H1 (cell line): ENCODE results near the gene DCXR. TPM values are rescaled to one million over a fixed set of nuclear protein-coding genes. Genes with fewer than 3 reads are reported as not detected.

Experiments
- CTCF ChIA-PET: fragments of 300-600 bp; sonication (Branson Sonifier 250); formaldehyde crosslinking; loops from one replicate; lab custom pipeline; 2021; ENCODE audit not compliant: partially characterized antibody; lab: Charles Lee
- POLR2A ChIA-PET: fragments of 300-600 bp; sonication (Branson Sonifier 250); formaldehyde crosslinking; loops from one replicate; lab custom pipeline; 2021; ENCODE audit warnings: inconsistent platforms; ENCODE audit not compliant: partially characterized antibody; lab: Charles Lee
- DNase-seq, 2 experiments: peaks; one replicate each; pipeline versions ENCODE4 v3.0.0 to v3.0.0-alpha.2; 2010 to 2022; ENCODE audit warnings: low spot score in 2 of 2, low read depth in 1 of 2, mixed read lengths in 1 of 2
- FAIRE-seq: peaks from 2 replicates; lab custom pipeline; 2011; peaks lifted over from hg19 to GRCh38; lab: Jason Lieb, UNC
- H2AFZ ChIP-seq: 2 replicates; pipeline ENCODE4 v1.8.1; 2012; ENCODE audit warnings: low read length, inconsistent platforms
- H2AK5ac ChIP-seq: 2 replicates; pipeline ENCODE4 v1.6.1; 2013; ENCODE audit warnings: low read depth, low read length
- H2BK120ac ChIP-seq: replicated peaks from 2 replicates; pipeline ENCODE3; 2013; ENCODE audit warnings: low read depth, low read length, inconsistent platforms
- H2BK12ac ChIP-seq: 2 replicates; pipeline ENCODE4 v1.6.1; 2013; ENCODE audit warnings: low read depth, low read length
- H2BK15ac ChIP-seq: 2 replicates; pipeline ENCODE4 v1.6.1; 2013; ENCODE audit warnings: low read length
- H2BK20ac ChIP-seq: 2 replicates; pipeline ENCODE4 v1.6.1; 2013; ENCODE audit warnings: low read length
- H2BK5ac ChIP-seq: 2 replicates; pipeline ENCODE4 v1.6.1; 2013; ENCODE audit warnings: low read depth, low read length
- H3K14ac ChIP-seq: 2 replicates; pipeline ENCODE4 v1.6.1; 2013; ENCODE audit warnings: inconsistent platforms; ENCODE audit not compliant: insufficient read length
- H3K18ac ChIP-seq: 2 replicates; pipeline ENCODE4 v1.6.1; 2013; ENCODE audit warnings: low read length; ENCODE audit errors: extremely low read depth
- H3K23ac ChIP-seq: 2 replicates; pipeline ENCODE4 v1.6.1; 2013; ENCODE audit warnings: inconsistent platforms; ENCODE audit not compliant: insufficient read length
- H3K23me2 ChIP-seq: 2 replicates; pipeline ENCODE4 v1.6.1; 2013; ENCODE audit warnings: low read depth, low read length
- H3K27ac ChIP-seq: 2 replicates; pipeline ENCODE4 v1.6.1; 2011; ENCODE audit warnings: low read depth, low read length, inconsistent platforms
- H3K27me3 ChIP-seq, 4 experiments: replicated peaks in 1 of 4; 1 replicate in 1 of 4; 2 replicates in 3 of 4; pipeline versions ENCODE4 v1.6.1 to v1.8.1; 2011 to 2013; ENCODE audit warnings: low read length in 3 of 4, mild to moderate bottlenecking in 3 of 4, inconsistent platforms in 2 of 4, mixed read lengths in 2 of 4, moderate library complexity in 1 of 4; ENCODE audit not compliant: control insufficient read depth in 3 of 4, insufficient read depth in 3 of 4; ENCODE audit errors: extremely low read depth in 1 of 4
- H3K36me3 ChIP-seq, 4 experiments: 2 replicates each; pipeline versions ENCODE4 v1.6.1 to v1.8.1; 2011 to 2013; ENCODE audit warnings: mild to moderate bottlenecking in 4 of 4, low read length in 3 of 4, moderate library complexity in 2 of 4, control low read depth in 1 of 4, inconsistent platforms in 1 of 4; ENCODE audit not compliant: insufficient read depth in 4 of 4, control insufficient read depth in 2 of 4
- H3K4ac ChIP-seq: replicated peaks from 2 replicates; pipeline ENCODE3; 2013; ENCODE audit warnings: low read length, low read depth, mixed read lengths, inconsistent platforms; ENCODE audit not compliant: insufficient read length
- H3K4me1 ChIP-seq, 4 experiments: replicated peaks in 1 of 4; 1 replicate in 1 of 4; 2 replicates in 3 of 4; pipeline versions ENCODE4 v1.6.1 to v1.8.1; 2011 to 2013; ENCODE audit warnings: low read length in 3 of 4, inconsistent platforms in 2 of 4, mixed read lengths in 1 of 4; ENCODE audit not compliant: insufficient read depth in 4 of 4, control insufficient read depth in 3 of 4
- H3K4me2 ChIP-seq, 2 experiments: 2 replicates each; pipeline versions ENCODE4 v1.6.1 to v1.8.1; 2011 to 2013; ENCODE audit warnings: low read depth in 2 of 2, low read length in 2 of 2, control low read depth in 1 of 2, inconsistent platforms in 1 of 2, mild to moderate bottlenecking in 1 of 2; ENCODE audit not compliant: insufficient read depth in 1 of 2
- H3K4me3 ChIP-seq, 4 experiments: fragments of 200-600, 300-600 bp in 1 of 4; sonication (generic), shearing (Covaris generic), sonication (Bioruptor Twin) in 1 of 4; 2 replicates each; pipeline versions ENCODE4 v1.5.1 to v1.8.1; 2011 to 2016; ENCODE audit warnings: low read length in 4 of 4, low read depth in 3 of 4, control low read depth in 2 of 4, inconsistent platforms in 2 of 4, mild to moderate bottlenecking in 2 of 4, mixed read lengths in 1 of 4, moderate library complexity in 1 of 4; ENCODE audit not compliant: insufficient read depth in 2 of 4; ENCODE audit errors: extremely low read depth in 1 of 4
- H3K56ac ChIP-seq: replicated peaks from 2 replicates; pipeline ENCODE3; 2013; ENCODE audit warnings: low read depth, mild to moderate bottlenecking, mixed read lengths, low read length, inconsistent platforms; ENCODE audit not compliant: insufficient read length
- H3K79me1 ChIP-seq: 2 replicates; pipeline ENCODE4 v1.6.1; 2013; ENCODE audit warnings: low read depth, low read length, control low read depth
- H3K79me2 ChIP-seq, 2 experiments: 2 replicates each; pipeline versions ENCODE4 v1.6.1 to v1.8.1; 2012 to 2013; ENCODE audit warnings: low read length in 2 of 2, mild to moderate bottlenecking in 2 of 2, inconsistent platforms in 1 of 2; ENCODE audit not compliant: insufficient read depth in 2 of 2, control insufficient read depth in 1 of 2
- H3K9ac ChIP-seq, 4 experiments: replicated peaks in 1 of 4; 1 replicate in 1 of 4; 2 replicates in 3 of 4; pipeline versions ENCODE4 v1.6.1 to v1.8.1; 2011 to 2013; ENCODE audit warnings: low read depth in 3 of 4, low read length in 3 of 4, control low read depth in 2 of 4, mild to moderate bottlenecking in 2 of 4, moderate library complexity in 2 of 4, inconsistent platforms in 1 of 4; ENCODE audit errors: extremely low read depth in 1 of 4
- H3K9me3 ChIP-seq, 2 experiments: 2 replicates each; pipeline versions ENCODE4 v1.6.1 to v1.8.1; 2012 to 2013; ENCODE audit warnings: mild to moderate bottlenecking in 2 of 2, moderate library complexity in 2 of 2, control low read depth in 1 of 2, inconsistent platforms in 1 of 2, low read depth in 1 of 2, low read length in 1 of 2, mixed read lengths in 1 of 2; ENCODE audit not compliant: insufficient read depth in 2 of 2
- H4K20me1 ChIP-seq, 2 experiments: replicated peaks in 1 of 2; 2 replicates each; pipeline versions ENCODE3 to v1.8.1; 2011 to 2013; ENCODE audit warnings: inconsistent platforms in 2 of 2, low read length in 2 of 2, mild to moderate bottlenecking in 1 of 2; ENCODE audit not compliant: insufficient read depth in 2 of 2, control insufficient read depth in 1 of 2
- H4K5ac ChIP-seq: 2 replicates; pipeline ENCODE4 v1.6.1; 2013; ENCODE audit warnings: low read length, low read depth, mixed read lengths, inconsistent platforms; ENCODE audit not compliant: insufficient read length
- H4K8ac ChIP-seq: 2 replicates; pipeline ENCODE4 v1.8.0; 2013; ENCODE audit warnings: mild to moderate bottlenecking, moderate library complexity, low read length, inconsistent platforms; ENCODE audit not compliant: insufficient read depth; ENCODE audit errors: extremely low read depth
- H4K91ac ChIP-seq: replicated peaks from 2 replicates; pipeline ENCODE3; 2013; ENCODE audit warnings: low read length, mixed read lengths, inconsistent platforms; ENCODE audit not compliant: insufficient read length
- ATF2 ChIP-seq: IDR thresholded peaks from 2 replicates; pipeline ENCODE4 v1.6.1; 2012; ENCODE audit warnings: low read length, inconsistent platforms
- CTBP2 ChIP-seq: IDR thresholded peaks from 2 replicates; pipeline ENCODE4 v1.7.0; 2011; ENCODE audit warnings: borderline replicate concordance, mild to moderate bottlenecking, moderate library complexity, mixed read lengths, low read length; ENCODE audit not compliant: insufficient read depth, insufficient read length
- EP300 ChIP-seq, 2 experiments: IDR thresholded peaks; 1 replicate in 1 of 2; 2 replicates in 1 of 2; pipeline ENCODE4 v1.6.1; 2011 to 2012; ENCODE audit warnings: low read depth in 2 of 2, low read length in 2 of 2, mild to moderate bottlenecking in 2 of 2, borderline replicate concordance in 1 of 2, inconsistent platforms in 1 of 2, moderate library complexity in 1 of 2
- FOSL1 ChIP-seq: IDR thresholded peaks from 2 replicates; pipeline ENCODE4 v1.6.1; 2011; ENCODE audit warnings: mild to moderate bottlenecking, low read depth, low read length, moderate library complexity; ENCODE audit not compliant: insufficient read depth
- HDAC6 ChIP-seq: IDR thresholded peaks from one replicate; pipeline ENCODE4 v1.7.1; 2012; ENCODE audit warnings: low read depth, mild to moderate bottlenecking, inconsistent platforms, low read length, moderate library complexity
- JUN ChIP-seq: IDR thresholded peaks from 2 replicates; pipeline ENCODE4 v1.6.1; 2011; ENCODE audit warnings: low read depth, mild to moderate bottlenecking, improper control_type of control experiment, low read length
- SIN3A ChIP-seq, 2 experiments: IDR thresholded peaks in 1 of 2; conservative IDR thresholded peaks in 1 of 2; 2 replicates each; pipeline ENCODE4 v1.6.1; 2011 to 2012; ENCODE audit warnings: low read length in 2 of 2, improper control_type of control experiment in 1 of 2, low read depth in 1 of 2, mild to moderate bottlenecking in 1 of 2
- SIRT6 ChIP-seq: IDR thresholded peaks from one replicate; pipeline ENCODE4 v1.7.1; 2012; ENCODE audit warnings: low read length, inconsistent platforms
- SP2 ChIP-seq: IDR thresholded peaks from 2 replicates; pipeline ENCODE4 v1.6.1; 2012; ENCODE audit warnings: mild to moderate bottlenecking, low read length, inconsistent platforms
- TEAD4 ChIP-seq: IDR thresholded peaks from 2 replicates; pipeline ENCODE4 v1.6.1; 2012; ENCODE audit warnings: low read depth, low read length, inconsistent platforms, mixed read lengths
- WGBS, 2 experiments: shearing (Covaris generic) in 1 of 2; methylation state at CpG; one replicate each; pipeline versions ENCODE4 v1.1.6 to v1.1.7; 2013 to 2015; ENCODE audit warnings: low lambda C conversion rate in 2 of 2, mixed read lengths in 2 of 2, inconsistent platforms in 1 of 2, low coverage in 1 of 2, missing lambda C conversion rate in 1 of 2; ENCODE audit not compliant: insufficient replicate concordance in 2 of 2, insufficient coverage in 1 of 2, insufficient read length in 1 of 2; ENCODE audit errors: extremely low coverage in 1 of 2, missing lambda C conversion rate in 1 of 2; 5-methylcytosine and 5-hydroxymethylcytosine counted together
- polyA plus RNA-seq, 7 experiments: library from polyadenylated mRNA; depleted of rRNA in 3 of 7; stranded (reverse) in 5 of 7; unstranded in 2 of 7; fragments of >200 nt in 5 of 7; fragments of 200-250 nt in 2 of 7; gene quantifications; 1 replicate in 5 of 7; 2 replicates in 1 of 7; 4 replicates in 1 of 7; pipeline versions ENCODE4 v1.2.1 to v1.2.3, GENCODE V29; 2011 to 2013; ENCODE audit warnings: missing spikeins in 2 of 7, mixed read lengths in 2 of 7
- total RNA-seq: library from RNA; stranded (reverse); fragmentation: NEBNext Ultra II Directional; extraction: Animal tissue kit (Norgen Biotek cat#: 25700); gene quantifications from 2 replicates; pipeline ENCODE4 v1.2.1, GENCODE V29; 2021
- TF ChIP-seq, protein P1 (sequence below): IDR thresholded peaks from 2 replicates; pipeline ENCODE4 v1.6.1; 2011; ENCODE audit warnings: low read depth, mild to moderate bottlenecking, low read length; ENCODE audit not compliant: insufficient read depth

The DCXR gene
- total and polyA plus RNA-seq, 2 of the 8 experiments (the other 6 are each of a cell fraction or from before 2014, with no cell fraction given) = 96.3 to 212 TPM

- H4K91ac ChIP-seq = no peak overlapping the region
- H3K9me3 ChIP-seq = no peaks in the 10 kb centered on the region
- H3K27me3 ChIP-seq = no peaks in the 10 kb centered on the region
- ChIA-PET CTCF (interaction anchor here (0.7 to 1.7 kb wide), 4 partner anchors 9 to 36 kb away, joined by 3 to 8 read pairs (median 4); no protein-coding TSS in a partner anchor), POLR2A (interaction anchor here (1.7 kb wide), 1 partner anchor 15 kb away, joined by 4 read pairs; no protein-coding TSS in a partner anchor)
- no peak overlapping the region for H3K14ac ChIP-seq
- no peaks in the 10 kb centered on the region for H3K36me3 ChIP-seq
- no peak for FAIRE-seq
- no peak overlapping the region for H2AFZ ChIP-seq
- no peak overlapping the region for H2BK120ac ChIP-seq
- H3K4me3 ChIP-seq = no peak overlapping the region
- no peak overlapping the region for H2AK5ac ChIP-seq
- no peak overlapping the region for H4K8ac ChIP-seq
- H3K27ac ChIP-seq = no peak overlapping the region
- WGBS, 2 experiments = 92% methylated on average over 7 of the region's 7 CpGs; no CpG with 5 or more reads in 1 of the 2 experiments
- H3K23ac ChIP-seq = no peak overlapping the region
- DNase-seq = no peak
- H2BK20ac ChIP-seq = no peak overlapping the region
- H3K23me2 ChIP-seq = no peaks in the 10 kb centered on the region
- H3K4me2 ChIP-seq = no peak overlapping the region
- H3K4me1 ChIP-seq = peaks cover 0 to 10% (median 8%) of the 10 kb centered on the region in 4 experiments; a peak in 5 of 7 replicates
- H2BK12ac ChIP-seq = no peak overlapping the region
- no peak overlapping the region for H3K18ac ChIP-seq
- no peak overlapping the region for H2BK15ac ChIP-seq
- H3K4ac ChIP-seq = no peak overlapping the region
- H2BK5ac ChIP-seq = no peak overlapping the region
- H3K56ac ChIP-seq = no peak overlapping the region
- H3K9ac ChIP-seq = no peak overlapping the region
- H3K79me1 ChIP-seq = peaks cover 3% of the 10 kb centered on the region; the same call in 1 of the 2 replicates
- H4K20me1 ChIP-seq = peaks cover 0 to 10% of the 10 kb centered on the region in 2 experiments
- no peaks in the 10 kb centered on the region for H3K79me2 ChIP-seq
- H4K5ac ChIP-seq = no peak overlapping the region
- TF ChIP-seq SP2 (no peak), SIN3A (conservative IDR thresholded peaks at IDR 0.05 in 1 of 2, IDR thresholded peaks at IDR 0.05 in 1 of 2; ENCODE audit: low read depth in 1 of 2, low read length in 2 of 2) (no peak), ATF2 (no peak), EP300 (IDR thresholded peaks at IDR 0.05; ENCODE audit: borderline replicate concordance in 1 of 2, low read depth in 2 of 2, low read length in 2 of 2) (no peak), FOSL1 (no peak), CTBP2 (no peak), SIRT6 (no peak), TEAD4 (no peak), HDAC6 (no peak), JUN (no peak)
- TF ChIP-seq, protein P1, sequence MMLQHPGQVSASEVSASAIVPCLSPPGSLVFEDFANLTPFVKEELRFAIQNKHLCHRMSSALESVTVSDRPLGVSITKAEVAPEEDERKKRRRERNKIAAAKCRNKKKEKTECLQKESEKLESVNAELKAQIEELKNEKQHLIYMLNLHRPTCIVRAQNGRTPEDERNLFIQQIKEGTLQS = no peak
Measured at GRCh38 chr17:81998212-81998611, 39.3 kb downstream of the DCXR start.
